Activated CD4-positive, alpha-beta T cell treated with anti-CD3 and anti-CD28 coated beads, Interleukin-2, amount 50 U/mL, for 4 hours (primary cell): ENCODE data around the gene DSC3.

Experiments used
- DNase-seq, 2 experiments: peaks; one replicate each; pipeline ENCODE4 v3.0.0-alpha.2; 2020

Gene DSC3

DNA sequence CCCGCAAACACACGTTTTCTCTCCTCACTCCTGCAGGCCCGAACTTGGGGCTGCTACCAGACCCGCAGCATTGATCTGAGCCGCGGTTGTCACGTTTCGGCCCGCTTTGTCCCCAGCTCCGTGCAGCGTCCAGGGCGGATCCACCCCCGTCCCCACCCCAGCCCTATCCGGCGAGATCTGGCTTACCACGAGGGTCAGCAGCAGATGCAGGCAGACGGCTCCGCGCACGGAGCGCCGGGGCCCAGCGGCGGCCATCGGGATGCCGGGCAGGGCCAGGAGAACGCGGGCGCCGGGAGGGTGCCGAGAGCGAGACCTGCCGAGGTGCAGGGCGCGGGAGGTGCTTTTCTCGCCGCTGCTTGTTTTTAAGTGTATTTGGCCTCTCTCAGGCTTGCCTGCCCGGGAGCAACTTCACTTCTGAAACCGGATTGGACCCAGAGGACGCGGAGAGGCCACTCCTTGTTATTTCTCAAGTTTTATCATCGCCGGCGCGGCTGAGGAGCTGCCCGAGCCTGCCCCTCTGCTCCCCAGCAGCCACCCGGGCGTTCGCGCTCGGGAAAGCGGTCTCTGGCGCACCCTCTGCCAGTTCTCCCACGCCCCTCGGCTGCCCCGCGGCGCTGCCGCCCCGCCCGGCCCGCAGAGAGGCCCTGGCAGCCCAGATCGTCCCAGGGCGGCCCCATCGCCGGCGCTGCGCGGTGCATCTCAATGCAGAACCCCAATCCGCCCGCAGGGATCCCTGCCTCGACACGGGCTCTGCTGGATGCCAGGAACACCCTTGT, at the start of gene DSC3:
Gene DSC3 (minus strand): TSS at position 337 of the 776 bp plus-strand sequence. CDS start 82 bp downstream, at position 255.
- no peak for DNase-seq

DNA sequence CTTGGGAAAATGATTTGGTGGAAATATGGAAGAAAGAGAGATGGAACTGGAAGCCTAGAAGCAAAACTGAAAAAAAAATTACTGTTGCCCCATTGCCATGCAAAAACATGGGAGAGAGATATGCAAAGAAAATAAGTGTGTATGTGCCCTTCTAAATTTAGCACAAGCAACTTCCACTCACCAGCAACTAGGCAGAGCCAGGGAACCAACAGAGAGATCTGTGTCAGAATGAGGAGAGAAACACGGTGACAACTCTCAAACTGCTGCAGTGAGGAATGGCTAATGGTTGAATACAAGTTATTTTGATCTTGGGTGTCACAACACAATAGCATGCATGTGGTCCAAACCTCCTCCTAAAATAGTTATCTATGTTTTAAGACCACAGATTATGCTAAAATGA, 48.8 kb upstream of the DSC3 start:
- no peak for DNase-seq

DNA sequence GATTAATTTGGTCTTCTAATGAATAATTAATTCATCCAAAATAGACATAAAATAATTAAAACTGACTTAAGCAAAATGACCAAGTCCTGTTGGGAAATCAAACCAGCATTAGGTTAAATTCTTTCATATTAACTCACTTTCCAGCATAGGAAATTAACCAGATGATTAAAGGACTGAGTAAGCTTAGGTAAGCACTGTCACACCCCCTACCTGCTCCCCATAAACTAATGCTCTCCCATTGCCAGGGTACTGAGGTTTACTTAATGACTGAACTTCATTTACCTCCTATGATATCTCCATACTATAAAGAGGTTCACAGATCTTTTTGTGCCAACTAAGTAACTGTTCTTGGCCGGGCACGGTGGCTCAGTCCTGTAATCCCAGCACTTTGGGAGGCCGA, 46.0 kb upstream of the DSC3 start:
- DNase-seq = no peak

DNA sequence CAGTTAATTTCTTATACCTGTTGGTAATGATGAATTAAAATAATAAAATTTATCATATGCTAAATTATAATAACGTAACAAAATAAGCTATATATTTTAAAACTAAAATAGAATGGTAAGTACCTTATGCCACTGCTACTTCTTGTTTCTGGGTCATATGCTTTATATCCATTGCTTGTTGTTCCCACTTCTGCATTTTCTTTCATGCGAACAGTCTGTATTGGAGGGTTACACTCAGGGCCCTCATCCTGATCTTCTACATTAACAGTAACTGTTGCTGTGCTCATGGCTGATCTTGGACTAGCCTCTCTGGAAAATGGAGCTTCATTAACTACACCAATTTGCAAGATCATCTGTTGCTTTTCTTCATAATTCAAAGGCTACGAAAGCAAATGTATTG, 37.4 kb upstream of the DSC3 start:
- no peak for DNase-seq

DNA sequence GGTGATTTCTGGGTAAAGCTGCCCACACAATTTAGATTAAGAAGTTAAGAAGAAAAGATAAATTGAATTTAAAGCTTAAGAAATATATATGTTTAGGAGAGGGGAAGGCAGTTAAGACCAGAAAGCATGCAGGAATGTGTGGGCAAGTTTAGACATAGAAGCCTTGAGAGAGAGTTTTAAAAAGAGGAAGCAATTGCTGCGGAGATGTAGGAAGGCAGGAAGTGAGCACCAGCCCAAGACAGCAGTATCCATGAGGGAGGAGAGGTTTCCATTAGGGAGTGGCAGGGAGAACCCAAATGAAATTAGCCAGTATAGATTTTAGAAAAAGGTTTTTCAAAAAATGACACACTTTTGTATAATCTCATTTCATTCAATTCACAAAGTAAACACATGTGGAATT, 35.3 kb upstream of the DSC3 start:
- no peak for DNase-seq

DNA sequence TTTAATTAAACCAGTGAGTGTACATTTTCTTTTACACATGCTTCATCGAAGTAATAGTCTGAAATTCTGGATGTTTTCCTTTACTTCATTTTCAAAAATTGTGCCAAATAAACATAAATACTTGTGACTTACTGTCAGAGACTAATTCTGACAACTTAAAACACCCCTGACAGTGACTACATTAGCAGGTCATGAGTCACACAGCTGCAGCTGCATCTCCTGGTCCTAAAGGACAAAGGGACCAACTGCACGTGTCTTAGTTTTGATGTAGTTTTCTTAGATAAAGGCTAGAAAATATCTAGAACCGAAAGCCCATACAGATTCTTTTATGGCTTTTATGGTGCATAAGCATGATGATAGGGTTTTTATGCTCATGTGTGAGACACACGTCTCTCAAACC, 29.6 kb upstream of the DSC3 start:
- no peak for DNase-seq

DNA sequence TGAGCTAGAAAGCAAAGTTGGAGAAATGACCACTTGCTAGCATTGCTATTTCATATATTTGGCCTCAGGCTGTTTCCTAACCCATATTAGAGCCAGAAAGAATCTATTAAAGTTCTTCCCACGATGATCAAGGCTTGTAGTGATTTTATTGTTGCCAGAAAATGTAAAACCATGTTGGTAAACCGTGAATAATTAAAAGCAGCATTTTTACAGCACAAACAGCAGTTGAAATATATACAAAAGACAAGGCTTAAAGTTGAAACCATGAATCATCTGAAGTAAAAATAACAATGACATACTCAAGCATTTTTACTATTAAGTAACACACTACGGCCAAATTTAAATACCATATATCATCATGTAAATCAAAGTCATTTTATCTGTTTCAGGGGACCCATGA, 27.7 kb upstream of the DSC3 start:
- DNase-seq = no peak

DNA sequence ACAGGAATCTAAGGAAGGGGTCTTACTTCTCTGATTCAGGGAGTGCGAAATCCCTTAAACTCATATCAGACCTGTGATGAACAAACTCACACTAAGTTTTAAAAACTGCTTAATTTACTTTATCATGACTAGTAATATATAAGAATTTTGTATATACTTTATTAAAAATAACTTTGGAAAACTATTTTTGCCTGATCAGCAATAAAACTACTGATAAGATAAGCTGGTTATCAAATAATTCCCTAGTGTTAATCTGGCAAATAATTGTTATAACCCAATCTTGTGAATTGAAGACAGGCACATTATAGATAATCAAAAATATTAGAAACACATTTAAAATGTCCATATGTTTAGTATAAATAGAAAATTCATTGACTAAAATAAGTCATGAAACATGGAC, 23.7 kb upstream of the DSC3 start:
- DNase-seq = no peak

DNA sequence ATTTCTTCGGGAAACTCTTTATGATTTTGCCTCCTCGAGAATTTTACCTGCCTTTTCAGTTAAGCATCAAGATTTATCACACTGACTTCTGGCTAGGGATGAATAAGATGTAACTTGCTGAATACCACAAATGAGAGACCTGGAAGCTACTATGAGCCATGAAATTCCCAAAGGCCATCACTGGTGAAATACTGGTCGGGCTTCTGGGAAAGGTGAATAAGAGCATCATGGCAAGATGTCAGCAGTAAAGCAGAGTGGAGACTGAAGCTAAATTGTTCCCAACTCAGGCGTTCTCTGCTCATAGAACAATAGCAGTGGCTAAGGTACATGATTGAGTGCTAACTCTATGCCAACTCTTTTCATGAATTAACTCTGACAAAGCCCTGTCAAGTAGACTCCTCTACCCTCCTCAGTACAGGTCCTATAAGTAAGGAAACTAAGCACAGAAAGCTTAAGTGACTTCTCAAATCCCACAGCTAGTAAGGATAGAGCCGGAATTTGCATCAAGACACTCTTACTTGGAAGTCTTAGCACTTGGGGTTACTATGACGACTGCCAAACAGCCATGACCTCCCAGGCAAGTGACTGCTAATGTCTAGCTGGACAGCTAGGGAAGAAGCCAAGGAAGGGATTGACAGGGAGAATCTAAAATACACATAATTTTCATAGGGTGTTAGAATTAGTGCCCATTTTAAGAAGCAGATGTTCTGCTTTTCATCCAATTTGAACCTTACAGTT, 22.7 kb upstream of the DSC3 start:
- no peak for DNase-seq

DNA sequence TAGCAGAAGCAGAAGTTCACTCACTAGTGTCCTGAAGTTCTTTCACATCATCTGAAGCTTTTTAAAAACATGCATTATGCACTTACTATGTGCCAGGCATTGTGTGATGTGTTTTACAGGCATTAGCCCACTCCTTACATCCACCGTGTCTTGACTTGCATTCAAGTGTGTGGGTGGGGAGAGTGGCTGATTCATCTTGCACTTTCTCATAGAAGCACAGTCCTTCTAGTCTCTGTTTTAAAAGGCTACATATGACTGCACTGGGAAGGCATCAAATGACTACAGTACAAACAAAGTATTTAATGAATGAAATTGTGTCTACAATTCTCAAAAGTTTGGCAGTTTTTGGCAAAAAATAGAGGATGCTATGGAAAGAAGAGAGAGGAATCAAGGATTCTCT, 21.6 kb upstream of the DSC3 start:
- DNase-seq = no peak

DNA sequence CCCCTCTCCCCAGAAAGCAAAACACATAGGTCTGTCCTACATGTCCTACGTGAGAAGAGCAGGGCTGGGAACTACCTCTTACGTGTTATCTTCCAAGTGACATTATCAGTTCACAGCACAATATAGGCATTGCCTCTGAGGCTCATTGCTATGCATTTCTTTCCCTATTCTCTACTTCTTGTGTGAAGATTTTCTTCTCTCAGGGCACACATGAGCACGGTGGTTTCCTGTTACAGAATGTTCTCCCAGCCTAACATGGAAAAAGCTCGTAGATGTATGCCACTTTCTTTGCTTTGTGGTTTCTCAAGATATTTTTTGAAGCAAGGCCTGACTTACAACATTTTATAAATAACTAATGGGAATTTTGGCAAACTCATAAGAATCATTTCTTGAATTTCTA, 19.4 kb upstream of the DSC3 start:
- DNase-seq = no peak

DNA sequence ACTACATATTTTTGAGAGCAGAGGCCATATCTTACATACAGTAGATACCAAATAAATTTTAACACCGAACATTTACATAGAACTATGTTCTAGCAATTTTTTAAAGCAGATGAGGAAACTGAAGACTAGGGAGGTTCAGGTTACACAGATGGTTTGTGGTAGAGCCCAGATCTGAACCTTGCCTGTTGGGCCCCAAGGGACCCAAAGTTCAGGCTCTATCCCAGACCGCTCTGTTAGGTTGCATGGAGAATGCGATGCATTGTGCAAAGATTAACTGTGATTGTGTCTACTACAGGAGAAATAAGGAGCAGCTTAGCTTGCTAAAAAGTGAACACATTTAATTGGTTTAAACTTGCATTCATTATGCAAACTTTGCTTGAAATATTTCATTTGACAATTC, 16.4 kb upstream of the DSC3 start:
- no peak for DNase-seq

DNA sequence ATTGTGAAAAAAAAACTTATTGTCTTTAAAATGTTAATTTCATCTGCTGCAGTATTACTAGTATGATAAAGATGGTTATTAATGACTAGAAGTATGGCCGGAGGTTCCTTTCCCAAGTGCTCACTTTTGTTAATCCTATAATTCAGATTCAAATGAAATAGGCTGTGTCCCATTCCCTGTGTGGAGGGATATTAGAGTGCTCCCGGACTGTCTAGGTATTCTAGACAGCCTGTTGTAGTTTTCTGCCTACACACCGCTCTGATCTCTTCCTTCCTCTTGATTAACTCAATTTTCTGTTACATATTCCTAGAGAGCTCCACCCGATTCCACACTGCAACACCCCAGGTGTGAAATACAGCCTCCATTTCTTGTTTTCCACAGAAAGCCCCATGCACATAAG, 15.4 kb upstream of the DSC3 start:
- no peak for DNase-seq

DNA sequence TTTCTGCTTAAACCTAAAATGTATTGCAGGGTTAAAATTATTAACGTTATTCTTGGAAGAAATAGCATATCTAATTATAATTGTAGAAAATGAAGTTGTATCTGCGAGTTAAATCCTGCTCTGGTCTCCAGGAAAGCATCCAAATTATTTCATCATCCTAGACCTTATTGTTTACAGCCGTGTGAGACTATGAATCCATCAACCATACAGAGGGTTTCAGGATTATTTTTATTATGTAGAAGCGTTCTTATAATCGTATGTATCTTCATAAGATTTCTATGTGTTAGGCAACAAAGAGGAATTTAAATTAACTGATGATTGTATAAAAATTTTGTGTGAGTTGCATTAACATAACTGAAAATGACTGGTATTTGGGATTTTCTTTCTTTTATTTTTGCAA, 14.5 kb upstream of the DSC3 start:
- DNase-seq = no peak

DNA sequence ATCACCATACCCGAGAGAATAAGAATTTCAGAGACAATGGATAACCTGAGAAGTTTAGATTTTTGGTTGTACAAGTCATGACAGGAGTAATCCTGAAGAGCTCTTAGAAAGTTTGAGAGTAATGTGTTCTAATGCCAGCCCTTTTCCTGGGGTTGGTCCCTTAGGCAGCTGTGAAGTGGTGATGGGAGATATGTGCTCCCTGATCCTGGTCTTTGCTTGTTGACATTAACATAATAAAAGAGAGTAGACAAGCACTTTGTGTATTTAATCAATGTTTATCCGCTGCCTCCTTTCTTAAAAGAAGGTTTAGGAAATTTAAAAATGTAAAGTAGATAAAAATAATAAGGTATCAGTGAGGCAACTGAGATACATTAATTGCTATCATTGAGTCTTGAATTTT, 13.8 kb upstream of the DSC3 start:
- no peak for DNase-seq

DNA sequence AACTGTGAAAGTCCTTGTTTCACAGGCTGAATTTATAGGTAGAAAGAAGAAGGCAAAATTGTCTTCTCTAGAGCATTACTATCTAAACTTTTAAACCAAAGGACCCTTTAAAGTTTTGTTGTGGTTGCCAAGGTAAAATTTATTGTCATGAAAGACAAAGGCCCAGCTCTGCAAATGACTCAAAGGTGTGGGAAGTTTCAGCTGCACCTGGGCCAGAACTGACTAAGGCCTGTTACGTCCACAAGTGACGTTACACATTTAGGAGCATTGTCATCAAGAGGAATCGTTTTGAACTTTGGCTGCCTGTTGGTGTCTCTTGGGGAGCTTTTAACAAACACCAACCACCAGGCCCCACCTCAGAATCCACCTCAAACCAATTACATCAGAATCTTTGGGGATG, 8.1 kb upstream of the DSC3 start:
- no peak for DNase-seq

DNA sequence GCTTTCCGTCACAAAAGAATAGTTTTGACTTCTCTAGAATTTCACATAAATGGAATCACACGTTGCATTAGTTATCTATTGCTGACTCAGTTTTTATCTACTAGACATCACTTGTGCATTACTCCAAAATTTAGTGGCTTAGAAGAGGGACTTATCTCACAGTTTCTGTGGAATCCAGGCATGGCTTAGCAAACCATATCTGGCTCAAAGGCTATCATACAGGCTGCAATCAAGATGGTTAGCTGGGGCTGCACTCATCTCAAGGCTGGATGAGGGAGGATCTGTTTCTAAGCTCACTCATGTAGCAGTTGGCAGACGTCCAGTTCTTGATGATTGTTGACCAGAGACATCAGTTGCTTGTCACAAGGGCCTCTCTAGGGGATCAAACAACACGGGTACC, 6.6 kb upstream of the DSC3 start:
- DNase-seq = no peak

DNA sequence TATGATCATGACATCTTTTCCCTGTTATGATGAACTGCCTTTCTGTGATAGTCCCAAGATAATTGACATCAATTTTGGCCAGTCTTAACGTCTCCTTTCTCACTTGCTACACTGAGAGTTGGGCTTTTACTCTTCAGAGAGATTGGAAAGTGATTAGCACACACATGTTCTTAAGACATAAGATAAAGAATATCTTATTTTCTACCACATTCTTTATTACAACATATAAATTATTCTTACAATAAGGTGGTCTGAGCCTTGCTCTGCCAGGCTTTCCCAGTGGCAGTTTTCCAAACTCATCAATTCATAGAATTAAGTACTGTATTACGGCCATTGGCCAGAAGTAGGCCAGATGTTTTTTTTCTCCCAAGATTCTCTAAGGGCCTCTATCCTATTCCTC, 5.7 kb upstream of the DSC3 start:
- DNase-seq = no peak

DNA sequence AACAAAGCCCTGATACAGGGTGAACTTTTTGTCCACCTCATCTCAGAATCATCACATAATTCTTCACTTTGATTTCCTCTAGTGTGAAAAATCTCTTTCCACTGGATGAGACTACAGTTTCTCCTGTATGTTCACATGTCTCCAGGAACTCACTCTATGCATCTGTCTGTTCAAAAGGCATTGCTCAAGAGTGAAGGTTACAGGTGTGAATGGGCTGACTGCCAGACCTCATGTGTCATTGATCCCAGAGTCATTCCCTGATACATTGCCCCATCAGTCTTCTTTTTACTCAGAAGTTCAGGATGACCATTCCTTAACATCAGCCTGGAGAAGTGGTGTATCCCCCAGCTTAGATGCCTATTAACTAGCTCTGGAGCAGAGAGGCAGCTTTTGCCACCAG, 4.4 kb upstream of the DSC3 start:
- DNase-seq = no peak

DNA sequence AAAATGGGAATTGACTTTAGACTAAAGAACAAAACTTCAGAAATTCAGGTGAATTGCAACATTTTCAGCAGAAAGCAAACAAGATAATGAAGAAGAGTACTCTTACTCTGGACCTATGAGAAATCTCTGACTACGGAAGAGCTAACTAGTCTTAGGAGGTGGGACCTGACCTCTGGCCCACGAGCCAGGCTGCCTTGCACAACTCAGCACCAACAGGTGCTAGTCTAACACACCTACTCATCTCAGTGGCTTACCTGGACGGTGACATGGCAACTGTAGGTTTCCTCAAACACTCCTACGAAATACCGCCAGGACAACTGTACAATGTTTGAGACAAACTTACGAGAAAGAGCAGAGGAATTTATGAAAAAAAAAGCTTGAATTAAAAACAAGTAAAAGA, 3.1 kb upstream of the DSC3 start:
- DNase-seq = no peak

DNA sequence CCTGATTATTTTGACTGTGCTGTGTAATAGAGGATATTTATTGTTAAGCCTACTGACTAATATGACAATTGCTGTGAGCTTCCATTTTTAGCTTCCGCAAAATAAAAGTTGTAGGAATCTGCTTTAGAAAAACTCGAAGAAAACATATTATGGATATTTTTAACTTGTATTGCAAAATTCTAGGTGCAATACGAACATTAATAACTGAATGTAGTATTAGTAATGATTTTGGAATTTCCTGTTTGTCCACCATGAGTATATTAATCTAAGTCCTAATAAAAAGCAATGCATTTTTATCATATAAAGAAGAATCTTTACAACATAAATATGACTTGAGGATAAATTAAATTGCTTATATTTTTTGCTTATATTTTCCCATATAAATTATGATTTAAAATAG, 2.4 kb upstream of the DSC3 start:
- DNase-seq = no peak

DNA sequence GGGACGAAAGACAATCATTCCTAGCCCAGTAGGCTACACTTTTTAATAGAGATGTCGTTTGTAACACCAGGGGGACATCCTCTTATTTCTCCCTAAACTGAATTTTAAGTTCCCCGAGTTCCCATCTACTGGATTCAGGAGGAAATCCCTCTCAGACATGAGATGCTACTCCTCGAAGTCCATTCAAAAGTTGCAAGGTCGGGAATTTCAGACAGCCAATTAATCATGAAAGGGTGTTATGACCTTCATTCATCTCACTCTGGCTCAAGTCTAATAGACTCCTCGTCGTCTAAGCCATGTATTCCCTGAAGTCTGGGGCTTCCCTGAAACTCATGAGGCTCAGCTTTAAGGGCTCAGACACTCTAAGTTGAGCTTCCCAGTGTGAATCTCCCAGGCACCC, 1.2 kb upstream of the DSC3 start:
- no peak for DNase-seq

DNA sequence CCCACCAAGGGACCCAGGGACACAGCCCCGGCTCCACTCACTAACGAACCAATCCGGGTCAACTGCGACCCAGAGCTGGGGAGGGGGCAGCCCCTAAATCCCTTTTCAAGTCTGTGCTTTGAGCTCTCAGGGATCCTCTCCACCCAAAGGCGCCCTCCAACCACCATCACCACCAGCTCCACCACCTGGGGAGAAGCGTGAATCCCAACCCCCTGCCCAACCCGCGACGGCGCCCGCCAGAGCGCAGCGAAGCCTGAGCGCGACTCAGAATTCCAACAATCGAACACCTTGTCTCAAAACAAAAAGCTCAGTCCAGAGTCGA, 497 bp downstream of the DSC3 start:
- DNase-seq = no peak

DNA sequence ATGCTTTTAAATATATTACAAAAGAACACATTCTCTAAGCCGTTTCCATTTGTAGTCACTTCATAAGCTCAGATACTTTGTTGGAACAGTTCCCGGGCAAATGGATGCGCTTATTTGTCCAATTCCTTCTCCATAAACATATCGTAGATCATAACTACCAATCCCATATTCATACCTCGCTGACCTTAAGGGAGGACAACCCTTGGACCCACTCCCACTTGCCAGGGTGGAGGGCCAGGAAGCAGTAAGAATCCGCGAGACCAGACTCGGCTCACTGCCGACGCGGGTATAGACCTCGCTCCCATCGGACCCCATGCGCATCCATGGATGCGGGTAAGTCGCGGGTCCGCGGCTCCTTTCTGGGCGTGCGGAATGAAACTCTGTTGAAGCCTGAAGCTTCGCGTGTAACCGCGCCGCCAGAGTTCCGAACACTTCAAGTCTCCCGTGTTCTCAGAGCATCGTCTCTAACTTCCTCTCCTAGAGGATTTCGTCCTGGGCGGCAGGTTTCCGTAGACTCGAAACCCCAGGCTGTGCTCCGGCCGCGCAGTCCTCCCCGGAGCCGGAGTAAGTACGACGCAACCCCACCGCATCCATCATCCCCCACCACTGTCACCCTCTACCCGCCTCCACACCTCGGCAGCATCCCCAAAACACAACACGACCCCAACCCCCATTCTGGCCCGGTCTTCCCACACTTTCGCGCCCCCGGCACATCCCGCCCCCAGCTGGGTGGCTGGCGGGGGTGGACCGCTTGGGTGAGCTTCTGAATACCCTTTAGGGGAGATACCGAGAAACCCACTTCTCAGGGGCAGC, 1.1 kb downstream of the DSC3 start:
- DNase-seq = no peak
